Epithelial cell of proximal tubule (primary cell): Measurements from ENCODE around the gene CNGA1. TPM values are rescaled to one million over a fixed set of nuclear protein-coding genes. Genes with fewer than 3 reads are reported as not detected.
A peak's percentile ranks its signal among the peaks of the same experiment; 100 is the strongest.

Experiments used
- DNase-seq: peaks from one replicate; pipeline ENCODE4 v3.0.0-alpha.2; 2011; ENCODE audit warnings: low read depth
- H3K4me3 ChIP-seq: 2 replicates; pipeline ENCODE4 v1.5.1; 2011; ENCODE audit warnings: low read depth, mild to moderate bottlenecking, low read length
- total RNA-seq: library from RNA; depleted of rRNA; stranded (reverse); fragments of >200 nt; gene quantifications from 2 replicates; pipeline ENCODE4 v1.2.3, GENCODE V29; 2015
- TF ChIP-seq, protein P1 (sequence below): conservative IDR thresholded peaks from 2 replicates; pipeline ENCODE4 v1.5.1; 2012; ENCODE audit warnings: low read depth, mild to moderate bottlenecking, low read length

CNGA1 gene
- total RNA-seq, 1 donor from 2014 or later, result 2.8 TPM

DNA sequence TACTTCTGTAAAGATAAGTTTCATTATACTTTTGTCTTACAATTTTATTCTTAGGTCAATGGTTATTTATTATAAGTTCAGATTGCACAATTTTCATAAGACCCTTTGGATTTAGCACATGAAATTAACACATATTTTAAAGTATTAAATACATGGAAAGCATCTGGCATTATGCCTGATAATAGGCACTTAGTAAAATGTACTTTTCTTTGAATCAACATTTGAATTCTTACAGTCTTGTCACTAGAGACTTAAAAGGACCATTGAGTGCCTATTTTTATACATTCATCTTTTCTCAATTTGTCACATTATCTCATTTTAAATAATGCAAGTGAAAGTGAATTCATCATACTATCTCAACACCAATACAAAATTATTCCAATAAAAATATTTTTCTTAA, 23.1 kb upstream of the CNGA1 start:
- DNase-seq, result no peak
- H3K4me3 ChIP-seq, result no peak overlapping the region
- TF ChIP-seq, protein P1, sequence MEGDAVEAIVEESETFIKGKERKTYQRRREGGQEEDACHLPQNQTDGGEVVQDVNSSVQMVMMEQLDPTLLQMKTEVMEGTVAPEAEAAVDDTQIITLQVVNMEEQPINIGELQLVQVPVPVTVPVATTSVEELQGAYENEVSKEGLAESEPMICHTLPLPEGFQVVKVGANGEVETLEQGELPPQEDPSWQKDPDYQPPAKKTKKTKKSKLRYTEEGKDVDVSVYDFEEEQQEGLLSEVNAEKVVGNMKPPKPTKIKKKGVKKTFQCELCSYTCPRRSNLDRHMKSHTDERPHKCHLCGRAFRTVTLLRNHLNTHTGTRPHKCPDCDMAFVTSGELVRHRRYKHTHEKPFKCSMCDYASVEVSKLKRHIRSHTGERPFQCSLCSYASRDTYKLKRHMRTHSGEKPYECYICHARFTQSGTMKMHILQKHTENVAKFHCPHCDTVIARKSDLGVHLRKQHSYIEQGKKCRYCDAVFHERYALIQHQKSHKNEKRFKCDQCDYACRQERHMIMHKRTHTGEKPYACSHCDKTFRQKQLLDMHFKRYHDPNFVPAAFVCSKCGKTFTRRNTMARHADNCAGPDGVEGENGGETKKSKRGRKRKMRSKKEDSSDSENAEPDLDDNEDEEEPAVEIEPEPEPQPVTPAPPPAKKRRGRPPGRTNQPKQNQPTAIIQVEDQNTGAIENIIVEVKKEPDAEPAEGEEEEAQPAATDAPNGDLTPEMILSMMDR, result no peak

DNA sequence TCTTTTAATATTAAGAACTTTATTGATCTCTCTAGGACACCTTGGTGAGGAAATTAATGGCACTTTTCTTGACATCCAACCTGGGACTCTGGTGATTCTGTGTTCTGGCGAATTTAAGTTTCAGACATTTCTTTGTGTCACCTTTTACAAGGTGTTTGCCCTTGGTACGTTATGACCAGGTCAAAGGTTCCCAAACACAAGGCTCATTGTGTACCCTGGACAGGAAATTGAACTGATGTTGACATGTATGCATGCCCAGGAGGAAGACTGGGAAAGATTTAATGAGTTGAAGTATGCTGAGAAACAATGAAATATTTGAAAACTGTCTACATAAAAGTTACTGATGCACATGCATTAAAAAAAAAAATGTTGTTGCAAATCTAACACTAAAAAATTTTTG, 22.2 kb upstream of the CNGA1 start:
- no peak for DNase-seq
- TF ChIP-seq, protein P1, result no peak
- no peak overlapping the region for H3K4me3 ChIP-seq

DNA sequence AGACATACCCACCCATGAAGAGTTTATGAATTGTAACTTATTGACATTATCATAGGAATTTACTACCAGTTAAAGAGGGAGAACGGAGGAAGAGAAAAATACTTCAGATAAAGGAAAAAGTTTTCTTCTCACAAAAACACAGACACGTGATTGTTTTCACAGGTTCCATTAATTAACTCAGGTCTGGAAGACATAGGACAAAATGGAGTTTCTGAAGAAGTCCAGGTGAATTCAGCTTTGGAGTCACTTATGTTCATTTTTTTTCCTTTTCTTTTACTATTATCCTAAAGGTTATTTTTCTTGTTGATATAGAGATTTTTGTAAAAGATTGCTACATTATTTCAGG, 20.6 kb upstream of the CNGA1 start:
- TF ChIP-seq, protein P1, result no peak
- H3K4me3 ChIP-seq, result no peak overlapping the region
- DNase-seq, result no peak

DNA sequence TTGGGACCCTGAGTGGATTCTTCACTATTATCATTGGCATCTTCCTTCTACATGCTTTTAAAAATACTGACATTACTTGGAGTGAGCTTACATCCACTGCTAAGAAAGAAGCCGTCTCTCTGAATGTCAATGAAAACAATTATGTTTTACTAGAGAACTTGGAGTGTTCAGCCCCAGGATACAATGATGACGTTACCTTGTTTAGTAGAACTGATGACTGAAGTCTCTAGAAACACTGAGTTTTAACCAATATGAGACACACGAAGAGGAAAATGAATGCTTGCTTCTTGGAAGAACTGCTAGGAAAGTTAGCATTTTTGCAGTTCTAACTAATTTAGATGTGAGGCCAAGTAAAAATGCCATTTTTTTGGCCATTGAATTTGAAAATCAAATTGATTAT, 19.5 kb upstream of the CNGA1 start:
- no peak overlapping the region for H3K4me3 ChIP-seq
- TF ChIP-seq, protein P1, result no peak
- DNase-seq, result no peak

DNA sequence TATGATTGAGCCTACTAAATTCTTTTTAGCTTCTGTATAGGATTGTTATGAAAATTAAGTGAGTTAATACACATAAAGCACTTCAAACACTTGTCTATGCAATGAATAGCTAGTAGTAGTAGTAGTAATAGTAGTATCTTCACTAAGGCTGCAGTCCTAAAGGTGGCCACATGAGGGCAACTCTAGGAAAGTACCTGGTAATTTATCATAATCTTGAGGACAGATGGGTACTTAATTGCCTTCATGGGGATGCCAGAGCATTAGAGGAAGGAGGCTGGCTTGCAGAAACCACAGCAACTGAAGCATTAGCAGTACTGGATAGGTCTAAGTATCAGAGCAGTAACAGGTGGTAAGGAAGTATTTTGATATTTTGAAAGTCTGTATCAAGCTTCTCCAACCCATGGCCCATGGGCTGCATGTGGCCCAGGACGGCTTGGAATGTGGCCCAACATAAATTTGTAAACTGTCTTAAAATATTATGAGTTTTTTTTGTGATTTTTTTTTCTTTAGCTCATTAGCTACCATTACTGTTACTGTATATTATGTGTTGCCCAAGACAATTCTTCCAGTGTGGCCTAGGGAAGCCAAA, 17.4 kb upstream of the CNGA1 start:
- no peak overlapping the region for H3K4me3 ChIP-seq
- TF ChIP-seq, protein P1, result peak; percentile 75
- DNase-seq, result no peak

DNA sequence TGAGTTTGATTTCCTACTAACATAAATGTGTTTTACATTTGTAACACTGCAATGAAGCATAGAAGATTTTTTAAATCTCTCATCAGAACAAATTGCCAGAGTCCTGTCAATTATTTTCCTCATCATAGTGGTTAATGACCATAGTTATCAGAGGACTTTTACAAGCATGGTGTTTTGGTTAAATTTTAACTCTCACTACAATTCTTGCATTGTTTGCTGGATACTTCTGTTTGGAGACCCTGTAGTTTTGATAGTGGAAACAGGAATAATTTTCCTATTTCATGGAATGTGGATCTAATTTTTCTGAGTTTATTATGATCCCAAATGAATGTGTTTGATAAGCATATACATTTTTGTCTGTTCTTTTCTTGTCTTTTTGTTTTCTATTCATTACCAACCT, 16.9 kb upstream of the CNGA1 start:
- DNase-seq, result no peak
- TF ChIP-seq, protein P1, result no peak
- no peak overlapping the region for H3K4me3 ChIP-seq

DNA sequence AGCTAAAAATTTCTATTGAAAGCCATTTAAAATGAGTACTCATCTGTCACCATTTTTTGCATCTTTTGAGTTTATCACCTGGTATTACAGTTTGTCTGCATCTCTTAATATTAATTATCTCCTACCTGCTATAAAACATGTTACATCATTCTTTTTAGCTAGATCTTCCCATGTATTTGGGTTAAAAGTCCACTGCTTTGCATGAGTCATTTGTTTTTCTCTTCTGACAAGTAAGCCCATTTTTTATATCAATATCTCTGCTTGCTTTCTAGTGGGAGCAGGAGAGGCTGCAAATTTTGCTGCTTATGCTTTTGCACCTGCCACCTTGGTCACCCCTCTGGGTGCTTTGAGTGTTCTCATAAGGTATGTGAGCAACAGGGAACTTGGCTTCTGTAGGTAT, 16.2 kb upstream of the CNGA1 start:
- H3K4me3 ChIP-seq, result no peak overlapping the region
- TF ChIP-seq, protein P1, result no peak
- DNase-seq, result no peak
